Stimulated activated CD4-positive, alpha-beta T cell treated with anti-CD3 and anti-CD28 coated beads, Interleukin-2, amount 100 ng/mL, for 24 hours (primary cell): ENCODE data around the gene TCTA.

Experiments
- DNase-seq, 2 donors: peaks; one replicate each; pipeline ENCODE4 v3.0.0-alpha.2; 2020

TCTA gene

DNA sequence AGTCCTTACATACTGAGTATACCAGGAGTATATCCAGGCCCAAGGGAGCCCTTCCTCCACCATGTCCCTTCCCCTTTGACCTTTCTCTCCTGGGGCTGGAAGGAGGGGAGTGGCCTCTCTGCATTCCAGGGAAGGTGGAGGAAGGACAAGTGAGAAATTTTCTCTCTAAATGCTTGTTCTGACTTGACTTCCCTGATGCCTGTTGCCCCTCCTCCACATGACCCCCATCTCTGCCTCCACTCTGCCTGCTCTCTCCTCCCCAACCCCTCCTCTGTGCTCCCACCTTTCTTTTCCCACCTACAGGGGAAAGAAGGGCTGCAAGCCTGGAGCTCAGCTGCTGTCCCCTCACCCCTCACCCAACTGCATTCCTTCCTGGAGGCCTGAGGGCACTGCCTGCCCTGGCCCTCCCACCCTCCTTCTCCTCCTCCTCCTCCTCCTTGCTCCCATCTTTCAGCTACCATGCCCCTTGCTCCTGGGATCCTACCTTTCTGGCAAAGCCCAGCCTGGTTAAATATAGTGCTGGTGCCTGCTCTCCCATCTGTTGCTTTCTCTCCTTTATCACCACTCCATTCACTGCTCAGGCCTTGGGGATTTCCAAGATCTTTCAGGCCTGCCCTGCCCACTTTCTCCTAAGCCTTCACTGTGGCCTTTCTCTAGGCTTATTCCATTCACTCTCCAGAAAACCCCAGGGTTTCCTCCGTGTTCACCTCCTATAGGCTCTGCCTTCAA, 49.4 kb downstream of the TCTA start:
- DNase-seq = no peak

DNA sequence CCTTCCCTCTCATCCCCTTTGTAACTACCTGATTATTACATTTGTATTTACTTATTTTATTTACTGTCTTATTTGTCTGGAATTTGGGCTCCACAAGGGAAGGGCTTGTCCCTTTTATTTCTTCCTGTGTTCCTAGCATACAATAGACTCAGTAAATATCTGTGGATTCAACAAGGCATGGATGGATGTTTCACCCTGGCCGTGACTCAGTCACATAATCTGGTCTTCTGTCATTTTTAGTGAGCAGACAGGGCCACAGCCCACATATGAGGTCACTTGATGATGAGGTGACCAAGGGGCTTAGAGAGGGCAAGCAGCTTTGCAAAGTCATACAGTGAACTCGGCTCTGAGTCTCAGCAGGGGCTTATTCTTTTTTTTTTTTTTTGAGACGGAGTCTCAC, 50.0 kb downstream of the TCTA start:
- DNase-seq = no peak

GRCh38 chr3:49465270-49466034, 53.2 kb downstream of the TCTA start:
- no peak for DNase-seq
